Measurements from ENCODE around the gene MAMDC2.

DNA sequence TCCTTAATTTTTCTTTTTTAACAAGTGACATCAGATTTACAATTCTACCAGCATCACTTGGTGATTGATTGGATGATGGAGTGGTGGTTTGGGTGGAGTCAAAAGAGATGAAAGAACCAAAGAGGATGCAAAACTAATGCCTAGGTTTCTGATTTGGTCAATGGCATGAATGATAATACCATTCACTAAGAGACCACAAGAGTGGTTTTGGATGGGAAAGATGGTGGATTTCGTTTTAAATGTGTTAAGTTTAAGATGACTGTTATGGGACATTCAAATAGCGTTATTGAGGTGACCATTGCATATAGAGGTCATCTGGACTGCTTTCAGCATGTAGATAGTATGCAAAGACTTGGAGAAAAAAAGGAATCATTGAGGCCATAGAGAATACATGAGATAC, 218.7 kb downstream of the MAMDC2 start:
- TF ChIP-seq, protein P1, sequence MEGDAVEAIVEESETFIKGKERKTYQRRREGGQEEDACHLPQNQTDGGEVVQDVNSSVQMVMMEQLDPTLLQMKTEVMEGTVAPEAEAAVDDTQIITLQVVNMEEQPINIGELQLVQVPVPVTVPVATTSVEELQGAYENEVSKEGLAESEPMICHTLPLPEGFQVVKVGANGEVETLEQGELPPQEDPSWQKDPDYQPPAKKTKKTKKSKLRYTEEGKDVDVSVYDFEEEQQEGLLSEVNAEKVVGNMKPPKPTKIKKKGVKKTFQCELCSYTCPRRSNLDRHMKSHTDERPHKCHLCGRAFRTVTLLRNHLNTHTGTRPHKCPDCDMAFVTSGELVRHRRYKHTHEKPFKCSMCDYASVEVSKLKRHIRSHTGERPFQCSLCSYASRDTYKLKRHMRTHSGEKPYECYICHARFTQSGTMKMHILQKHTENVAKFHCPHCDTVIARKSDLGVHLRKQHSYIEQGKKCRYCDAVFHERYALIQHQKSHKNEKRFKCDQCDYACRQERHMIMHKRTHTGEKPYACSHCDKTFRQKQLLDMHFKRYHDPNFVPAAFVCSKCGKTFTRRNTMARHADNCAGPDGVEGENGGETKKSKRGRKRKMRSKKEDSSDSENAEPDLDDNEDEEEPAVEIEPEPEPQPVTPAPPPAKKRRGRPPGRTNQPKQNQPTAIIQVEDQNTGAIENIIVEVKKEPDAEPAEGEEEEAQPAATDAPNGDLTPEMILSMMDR (IDR thresholded peaks at IDR 0.05) = no peak
- TF ChIP-seq POLR2A (IDR thresholded peaks at IDR 0.05) = no peak

Data from Peyer's patch (tissue), 4 donors.